ENCODE results near the gene MXRA8.
A peak's percentile ranks its signal among the peaks of the same experiment; 100 is the strongest.

Gene MXRA8

GRCh38 chr1:1348420-1349255 is 9.7 kb downstream of the MXRA8 start:
- peak; percentile 43 for DNase-seq

GRCh38 chr1:1347663-1348419 is 10.5 kb downstream of the MXRA8 start:
- DNase-seq = no peak

GRCh38 chr1:1347026-1347595 is 11.2 kb downstream of the MXRA8 start:
- no peak for DNase-seq

- no peak for DNase-seq
Measured at GRCh38 chr1:1346501-1346890, 11.9 kb downstream of the MXRA8 start.

- no peak for DNase-seq
Measured at GRCh38 chr1:1345860-1346500, 12.4 kb downstream of the MXRA8 start.

- DNase-seq = no peak
Measured at GRCh38 chr1:1345384-1345783, 13.0 kb downstream of the MXRA8 start.

- DNase-seq = no peak
Measured at GRCh38 chr1:1344655-1345361, 13.5 kb downstream of the MXRA8 start.

GRCh38 chr1:1343811-1344421 is 14.4 kb downstream of the MXRA8 start:
- DNase-seq = no peak

- DNase-seq = no peak
Measured at GRCh38 chr1:1342584-1343115, 15.7 kb downstream of the MXRA8 start.

GRCh38 chr1:1342061-1342562 is 16.2 kb downstream of the MXRA8 start:
- DNase-seq = no peak

GRCh38 chr1:1341549-1342021 is 16.8 kb downstream of the MXRA8 start:
- DNase-seq = no peak

GRCh38 chr1:1340791-1341548 is 17.4 kb downstream of the MXRA8 start:
- DNase-seq = no peak

- DNase-seq = no peak
Measured at GRCh38 chr1:1340185-1340584, 18.2 kb downstream of the MXRA8 start.

- DNase-seq = no peak
Measured at GRCh38 chr1:1338278-1338677, 20.1 kb downstream of the MXRA8 start.

GRCh38 chr1:1337793-1338147 is 20.6 kb downstream of the MXRA8 start:
- DNase-seq = no peak

GRCh38 chr1:1336931-1337792 is 21.2 kb downstream of the MXRA8 start:
- no peak for DNase-seq

GRCh38 chr1:1336446-1336845 is 21.9 kb downstream of the MXRA8 start:
- DNase-seq = no peak

- no peak for DNase-seq
Measured at GRCh38 chr1:1335792-1336248, 22.5 kb downstream of the MXRA8 start.

- no peak for DNase-seq
Measured at GRCh38 chr1:1335283-1335682, 23.1 kb downstream of the MXRA8 start.

- DNase-seq = no peak
Measured at GRCh38 chr1:1334835-1335234, 23.5 kb downstream of the MXRA8 start.

All from NCI-H146 (cell line).